HCT116 (cell line): ENCODE data around the gene INAVA. TPM values are rescaled to one million over a fixed set of nuclear protein-coding genes. Genes with fewer than 3 reads are reported as not detected.

Source experiments
- ATAC-seq: fragments of 200-7000 bp; cut with Tn5 transposase; 2 replicates; pipeline ENCODE4 v1.9.1; 2020; ENCODE audit warnings: mild to moderate bottlenecking, moderate library complexity
- BruUV-seq: library from RNA; stranded (reverse); fragments of 400-500 nt; replicated peaks from 2 replicates; lab custom pipeline; 2021; lab: Mats Ljungman, UMichigan
- CTCF ChIA-PET: fragments of 300-600 bp; sonication (Branson Sonifier 250); formaldehyde crosslinking; loops from one replicate; lab custom pipeline; 2021; ENCODE audit warnings: antibody characterized with exemption; lab: Charles Lee
- POLR2A ChIA-PET: fragments of 300-600, 350-600 bp; sonication (Branson Sonifier 250); formaldehyde crosslinking; loops from one replicate; lab custom pipeline; 2021; ENCODE audit warnings: antibody characterized with exemption; lab: Charles Lee
- RAD21 ChIA-PET, 2 experiments: fragments of 300-600 bp; sonication (Branson Sonifier 250); formaldehyde crosslinking; loops; one replicate each; lab custom pipeline; 2023; ENCODE audit warnings: low total read pairs in 2 of 2; ENCODE audit not compliant: uncharacterized antibody in 2 of 2, unreplicated experiment in 2 of 2, low non-redundant PET in 1 of 2; lab: Charles Lee
- DNase-seq: peaks from one replicate; pipeline ENCODE4 v3.0.0-alpha.2; 2010; ENCODE audit warnings: low read depth, low spot score
- H2AFZ ChIP-seq: fragments of 200-600 bp; shearing (Covaris generic), sonication (generic); 2 replicates; pipeline ENCODE4 v1.6.1; 2017; ENCODE audit warnings: low read depth, mixed run types, mixed read lengths, antibody characterized with exemption, low read length; ENCODE audit not compliant: poor library complexity, severe bottlenecking
- H3K27ac ChIP-seq: 2 replicates; pipeline ENCODE4 v1.5.1; 2012; ENCODE audit warnings: low read depth, low read length
- H3K27me3 ChIP-seq: fragments of 200-600 bp; sonication (generic); 2 replicates; pipeline ENCODE4 v1.6.1; 2016; ENCODE audit warnings: mixed run types, low read length, mixed read lengths; ENCODE audit not compliant: insufficient read depth
- H3K36me3 ChIP-seq, 2 experiments: fragments of 200-500 bp in 1 of 2; fragments of 200-600 bp in 1 of 2; sonication (Bioruptor generic) in 1 of 2; sonication (generic) in 1 of 2; 2 replicates each; pipeline versions ENCODE4 v1.5.1 to v1.6.1; 2014 to 2016; ENCODE audit warnings: low read length in 2 of 2, inconsistent platforms in 1 of 2, mixed read lengths in 1 of 2, mixed run types in 1 of 2; ENCODE audit not compliant: insufficient read depth in 2 of 2, control insufficient read depth in 1 of 2
- H3K4me1 ChIP-seq, 2 experiments: fragments of 200-600 bp in 1 of 2; sonication (generic) in 1 of 2; 2 replicates each; pipeline versions ENCODE4 v1.5.1 to v1.6.1; 2012 to 2017; ENCODE audit warnings: low read length in 2 of 2, inconsistent platforms in 1 of 2, mild to moderate bottlenecking in 1 of 2, mixed read lengths in 1 of 2, mixed run types in 1 of 2, moderate library complexity in 1 of 2; ENCODE audit not compliant: insufficient read depth in 2 of 2, control insufficient read depth in 1 of 2
- H3K4me2 ChIP-seq: fragments of 200-600 bp; sonication (generic); 2 replicates; pipeline ENCODE4 v1.6.1; 2017; ENCODE audit warnings: mixed run types, low read length, mixed read lengths
- H3K4me3 ChIP-seq, 2 experiments: fragments of 200-600 bp in 1 of 2; sonication (generic) in 1 of 2; replicated peaks in 1 of 2; 2 replicates each; pipeline ENCODE4 v1.5.1; 2011 to 2016; ENCODE audit warnings: low read length in 2 of 2, control low read depth in 1 of 2, low read depth in 1 of 2, mild to moderate bottlenecking in 1 of 2, mixed read lengths in 1 of 2, mixed run types in 1 of 2
- H3K79me2 ChIP-seq: fragments of 200-600 bp; sonication (generic); 2 replicates; pipeline ENCODE4 v1.6.1; 2017; ENCODE audit warnings: mild to moderate bottlenecking, mixed run types, low read length, moderate library complexity, mixed read lengths; ENCODE audit not compliant: insufficient read depth
- H3K9ac ChIP-seq: fragments of 200-600 bp; sonication (generic); 2 replicates; pipeline ENCODE4 v1.6.1; 2016; ENCODE audit warnings: low read length, mixed read lengths
- H3K9me2 ChIP-seq: fragments of 200-600 bp; sonication (generic), shearing (Covaris generic); 2 replicates; pipeline ENCODE4 v1.6.1; 2017; ENCODE audit warnings: mixed run types, mild to moderate bottlenecking, moderate library complexity; ENCODE audit not compliant: insufficient read depth
- H3K9me3 ChIP-seq, 2 experiments: fragments of 200-500 bp in 1 of 2; fragments of 200-600 bp in 1 of 2; sonication (Bioruptor generic) in 1 of 2; sonication (generic) in 1 of 2; 2 replicates each; pipeline ENCODE4 v1.6.1; 2014 to 2017; ENCODE audit warnings: low read length in 2 of 2, mixed read lengths in 2 of 2, inconsistent platforms in 1 of 2, low read depth in 1 of 2, mild to moderate bottlenecking in 1 of 2, mixed run types in 1 of 2, moderate library complexity in 1 of 2; ENCODE audit not compliant: control insufficient read depth in 1 of 2, insufficient read depth in 1 of 2
- H4K20me1 ChIP-seq: fragments of 200-600 bp; sonication (generic), shearing (Covaris generic); 2 replicates; pipeline ENCODE4 v1.6.1; 2017; ENCODE audit warnings: mixed run types, mild to moderate bottlenecking, moderate library complexity; ENCODE audit not compliant: insufficient read depth
- CBX3 ChIP-seq: IDR thresholded peaks from 2 replicates; pipeline ENCODE4 v1.6.1; 2012; ENCODE audit warnings: low read depth
- EGR1 ChIP-seq: IDR thresholded peaks from 2 replicates; pipeline ENCODE4 v1.6.1; 2012; ENCODE audit warnings: low read depth
- ELF1 ChIP-seq: IDR thresholded peaks from 2 replicates; pipeline ENCODE4 v1.6.1; 2012; ENCODE audit warnings: low read depth, borderline replicate concordance
- FOSL1 ChIP-seq: IDR thresholded peaks from 2 replicates; pipeline ENCODE4 v1.6.1; 2012; ENCODE audit warnings: low read depth
- POLR2A ChIP-seq: IDR thresholded peaks from 2 replicates; pipeline ENCODE4 v1.7.0; 2011; ENCODE audit warnings: borderline replicate concordance; ENCODE audit not compliant: insufficient read depth, insufficient read length; ENCODE audit errors: extremely low read depth
- POLR2AphosphoS5 ChIP-seq: IDR thresholded peaks from 2 replicates; pipeline ENCODE4 v1.6.1; 2011; ENCODE audit warnings: mild to moderate bottlenecking, low read depth, low read length, moderate library complexity
- REST ChIP-seq: IDR thresholded peaks from 2 replicates; pipeline ENCODE4 v1.6.1; 2012; ENCODE audit warnings: low read depth
- intact Hi-C: fragments of 100-400 bp; cut with micrococcal nuclease; formaldehyde crosslinking; loops from 2 replicates; pipeline ENCODE4 v1.10.0; 2022
- total RNA-seq: library from RNA; stranded (reverse); gene quantifications from one replicate; pipeline ENCODE4 v1.2.1, GENCODE V29; 2021; ENCODE audit not compliant: unreplicated experiment
- TF ChIP-seq, protein P1 (sequence below): IDR thresholded peaks from 2 replicates; pipeline ENCODE4 v1.6.1; 2012

Gene INAVA
- total RNA-seq, 1 experiment from 2014 or later = 18.8 TPM

GRCh38 chr1:200850554-200850953, 44.1 kb upstream of the INAVA start:
- no peaks in the 10 kb centered on the region for H4K20me1 ChIP-seq
- POLR2A ChIA-PET = no interaction called here
- no peak overlapping the region for H2AFZ ChIP-seq
- no peak for ATAC-seq
- no peak overlapping the region for H3K9ac ChIP-seq
- no peaks in the 10 kb centered on the region for H3K27me3 ChIP-seq
- H3K4me3 ChIP-seq = no peak overlapping the region
- CTCF ChIA-PET = interaction anchor here (0.6 kb wide), 1 partner anchor 171 kb away, joined by 3 read pairs; no protein-coding TSS in a partner anchor
- H3K4me2 ChIP-seq = no peak overlapping the region
- BruUV-seq = no TSS peak
- no peaks in the 10 kb centered on the region for H3K4me1 ChIP-seq
- no peaks in the 10 kb centered on the region for H3K9me2 ChIP-seq
- RAD21 ChIA-PET = no interaction called here
- no peaks in the 10 kb centered on the region for H3K9me3 ChIP-seq
- H3K36me3 ChIP-seq = peaks cover 21 to 28% of the 10 kb centered on the region in 2 experiments
- no peak for DNase-seq
- H3K79me2 ChIP-seq = no peaks in the 10 kb centered on the region
- TF ChIP-seq CBX3 = no peak
- TF ChIP-seq REST = no peak
- no peak for TF ChIP-seq POLR2A
- no peak for TF ChIP-seq EGR1
- no peak for TF ChIP-seq POLR2AphosphoS5
- intact Hi-C loops = no loop called here
- no peak overlapping the region for H3K27ac ChIP-seq

- BruUV-seq = no TSS peak
- no peaks in the 10 kb centered on the region for H3K4me1 ChIP-seq
- DNase-seq (no peak), ATAC-seq (no peak)
- no peak overlapping the region for H3K27ac ChIP-seq
- intact Hi-C loops = no loop called here
- H3K4me2 ChIP-seq = no peak overlapping the region
- H3K9me3 ChIP-seq = no peaks in the 10 kb centered on the region
- no peak overlapping the region for H3K9ac ChIP-seq
- H2AFZ ChIP-seq = no peak overlapping the region
- ChIA-PET RAD21 (no interaction called here), CTCF (no interaction called here), POLR2A (no interaction called here)
- no peaks in the 10 kb centered on the region for H3K27me3 ChIP-seq
- no peaks in the 10 kb centered on the region for H3K9me2 ChIP-seq
- peaks cover 18 to 28% of the 10 kb centered on the region in 2 experiments for H3K36me3 ChIP-seq
- no peaks in the 10 kb centered on the region for H3K79me2 ChIP-seq
- H4K20me1 ChIP-seq = no peaks in the 10 kb centered on the region
- no peak overlapping the region for H3K4me3 ChIP-seq
- TF ChIP-seq FOSL1 = no peak
- TF ChIP-seq, protein P1, sequence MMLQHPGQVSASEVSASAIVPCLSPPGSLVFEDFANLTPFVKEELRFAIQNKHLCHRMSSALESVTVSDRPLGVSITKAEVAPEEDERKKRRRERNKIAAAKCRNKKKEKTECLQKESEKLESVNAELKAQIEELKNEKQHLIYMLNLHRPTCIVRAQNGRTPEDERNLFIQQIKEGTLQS = no peak
- no peak for TF ChIP-seq ELF1
Measured at GRCh38 chr1:200856716-200857357, 37.9 kb upstream of the INAVA start.
